Measurements from ENCODE around the gene HIVEP3.

DNA sequence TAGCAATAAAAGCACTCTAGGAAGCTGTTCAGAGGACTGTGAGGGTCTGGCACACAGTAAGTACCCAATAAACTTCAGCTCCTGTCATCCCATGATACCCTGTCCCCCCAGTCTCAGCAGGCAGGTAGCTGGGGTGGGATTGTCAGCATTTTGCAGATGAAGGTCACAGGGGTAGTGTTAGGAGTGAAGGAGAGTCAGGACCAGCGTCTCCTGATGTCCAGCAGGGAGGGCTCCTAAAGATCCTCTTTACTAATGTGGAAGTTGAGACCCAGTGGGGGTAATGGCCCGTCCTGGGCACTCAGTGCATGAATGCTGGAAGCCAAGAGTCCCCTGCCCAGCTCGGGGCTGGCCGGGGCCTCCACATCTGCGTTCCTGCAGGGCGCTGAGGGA is 402.9 kb downstream of the HIVEP3 start:
- TF ChIP-seq, protein P1, sequence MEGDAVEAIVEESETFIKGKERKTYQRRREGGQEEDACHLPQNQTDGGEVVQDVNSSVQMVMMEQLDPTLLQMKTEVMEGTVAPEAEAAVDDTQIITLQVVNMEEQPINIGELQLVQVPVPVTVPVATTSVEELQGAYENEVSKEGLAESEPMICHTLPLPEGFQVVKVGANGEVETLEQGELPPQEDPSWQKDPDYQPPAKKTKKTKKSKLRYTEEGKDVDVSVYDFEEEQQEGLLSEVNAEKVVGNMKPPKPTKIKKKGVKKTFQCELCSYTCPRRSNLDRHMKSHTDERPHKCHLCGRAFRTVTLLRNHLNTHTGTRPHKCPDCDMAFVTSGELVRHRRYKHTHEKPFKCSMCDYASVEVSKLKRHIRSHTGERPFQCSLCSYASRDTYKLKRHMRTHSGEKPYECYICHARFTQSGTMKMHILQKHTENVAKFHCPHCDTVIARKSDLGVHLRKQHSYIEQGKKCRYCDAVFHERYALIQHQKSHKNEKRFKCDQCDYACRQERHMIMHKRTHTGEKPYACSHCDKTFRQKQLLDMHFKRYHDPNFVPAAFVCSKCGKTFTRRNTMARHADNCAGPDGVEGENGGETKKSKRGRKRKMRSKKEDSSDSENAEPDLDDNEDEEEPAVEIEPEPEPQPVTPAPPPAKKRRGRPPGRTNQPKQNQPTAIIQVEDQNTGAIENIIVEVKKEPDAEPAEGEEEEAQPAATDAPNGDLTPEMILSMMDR (IDR thresholded peaks at IDR 0.05) = no peak
- TF ChIP-seq EP300 (IDR thresholded peaks at IDR 0.05) = no peak
- TF ChIP-seq POLR2A (IDR thresholded peaks at IDR 0.05) = no peak

Data from tibial nerve (tissue), 4 donors.